Activated T-cell treated with anti-CD3 and anti-CD28 coated beads for 48 hours (primary cell): ENCODE data around the gene PAGE2.
"Not testable (repeated sequence)": the region's sequence is repeated elsewhere in the genome, so short reads cannot be mapped to it uniquely, and the experiment has no call there.

Experiments
- DNase-seq: peaks from one replicate; pipeline ENCODE4 v3.0.0-alpha.2; 2020; ENCODE audit warnings: low read depth

Gene PAGE2

GRCh38 chrX:55123900-55124299, 35.1 kb downstream of the PAGE2 start:
- DNase-seq = no peak

- DNase-seq = no peak
Observed at GRCh38 chrX:55127692-55128091, 38.9 kb downstream of the PAGE2 start.

- DNase-seq = no peak
Observed at GRCh38 chrX:55129361-55129760, 40.5 kb downstream of the PAGE2 start.

GRCh38 chrX:55130481-55130880, 41.7 kb downstream of the PAGE2 start:
- no peak for DNase-seq

- DNase-seq = no peak
Observed at GRCh38 chrX:55132416-55132815, 43.6 kb downstream of the PAGE2 start.

- DNase-seq = peak; percentile 1
Observed at GRCh38 chrX:55135171-55135570, 46.4 kb downstream of the PAGE2 start.

- DNase-seq = not testable (repeated sequence)
Observed at GRCh38 chrX:55140800-55141199, 52.0 kb downstream of the PAGE2 start.
